ENCODE data around the gene GALNT13. TPM values are rescaled to one million over a fixed set of nuclear protein-coding genes. Genes with fewer than 3 reads are reported as not detected.
A peak's percentile ranks its signal among the peaks of the same experiment; 100 is the strongest.

The GALNT13 gene
- polyA plus RNA-seq, 2 of the 4 experiments (the other 2 are of a cell fraction): 12.1 to 15.6 TPM

DNA sequence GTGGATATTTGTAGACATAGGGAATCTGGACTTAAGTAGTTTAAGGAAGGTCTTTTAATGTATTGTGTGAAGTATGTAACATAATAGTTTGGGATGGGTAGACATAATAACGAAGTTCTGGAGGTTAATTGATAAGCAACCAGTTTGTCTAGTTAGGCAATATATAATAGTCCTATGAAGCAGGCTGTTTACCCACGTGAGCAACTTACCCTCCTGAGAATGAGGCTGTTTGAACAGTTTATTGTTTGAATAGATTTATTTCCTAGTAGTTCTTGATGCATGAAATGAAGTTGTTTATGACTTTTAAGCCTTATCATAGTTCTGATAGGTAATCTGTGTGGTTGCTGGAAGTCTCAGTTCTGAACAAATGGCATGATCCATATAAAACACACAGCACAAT lies 361.5 kb downstream of the GALNT13 start:
- CTCF ChIA-PET: no interaction called here
- no peak for ATAC-seq
- Histone ChIP-seq H3K27ac (no peak overlapping the region), H3K4me3 (no peak overlapping the region), H3K9me3 (no peaks in the 10 kb centered on the region), H3K4me1 (no peaks in the 10 kb centered on the region), H3K4me2 (no peak overlapping the region)
- no peak for TF ChIP-seq ZSCAN20 (CRISPR knock-in tag; IDR thresholded peaks at IDR 0.05)
- TF ChIP-seq RNF2 (IDR thresholded peaks at IDR 0.05; ENCODE audit: borderline replicate concordance, low read depth): no peak
- DNase-seq (ENCODE audit: low read depth in 1 of 2, low spot score in 1 of 2): no peak
- peak; percentile 76 for FAIRE-seq
- POLR2A ChIA-PET: no interaction called here
- 49% methylated on average over 2 of the region's 2 CpGs for WGBS (ENCODE audit: missing lambda C conversion rate)

DNA sequence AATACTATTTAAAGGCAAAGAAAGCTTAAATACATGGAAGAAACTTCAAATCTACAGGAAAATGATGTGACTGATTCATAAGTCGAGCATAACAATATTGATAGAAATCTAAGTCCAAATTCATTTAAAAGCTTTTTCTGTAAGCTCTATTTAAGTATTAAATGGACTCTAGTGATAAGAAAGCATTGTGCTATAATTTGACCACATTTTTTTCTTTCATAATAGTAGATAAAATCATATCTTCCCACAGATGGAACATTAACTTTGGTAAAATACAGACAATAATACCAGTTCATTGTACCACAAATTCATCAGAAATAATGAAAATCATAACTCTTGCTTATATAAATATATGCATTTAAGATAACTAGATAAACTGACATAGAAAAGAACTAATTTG lies 366.5 kb downstream of the GALNT13 start:
- TF ChIP-seq ZFP36 (IDR thresholded peaks at IDR 0.05; ENCODE audit: borderline replicate concordance, partially characterized antibody) (no peak), MYC (IDR thresholded peaks at IDR 0.05; ENCODE audit: borderline replicate concordance, low read length) (no peak), FOSL2 (IDR thresholded peaks at IDR 0.05) (no peak), FOSL2 (CRISPR knock-in tag; IDR thresholded peaks at IDR 0.05) (no peak), FOXS1 (CRISPR knock-in tag; IDR thresholded peaks at IDR 0.05) (no peak), ZSCAN20 (CRISPR knock-in tag; IDR thresholded peaks at IDR 0.05) (no peak), RAD21 (conservative IDR thresholded peaks at IDR 0.05 in 1 of 2, IDR thresholded peaks at IDR 0.05 in 1 of 2) (no peak), HOXA7 (CRISPR knock-in tag; IDR thresholded peaks at IDR 0.05) (no peak), CBX8 (IDR thresholded peaks at IDR 0.05) (no peak), NPAS2 (CRISPR knock-in tag; IDR thresholded peaks at IDR 0.05; ENCODE audit: borderline replicate concordance) (no peak), JUNB (IDR thresholded peaks at IDR 0.05) (no peak)
- TF ChIP-seq, protein P1, sequence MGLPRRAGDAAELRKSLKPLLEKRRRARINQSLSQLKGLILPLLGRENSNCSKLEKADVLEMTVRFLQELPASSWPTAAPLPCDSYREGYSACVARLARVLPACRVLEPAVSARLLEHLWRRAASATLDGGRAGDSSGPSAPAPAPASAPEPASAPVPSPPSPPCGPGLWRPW (IDR thresholded peaks at IDR 0.05): no peak
- TF ChIP-seq, protein P2, sequence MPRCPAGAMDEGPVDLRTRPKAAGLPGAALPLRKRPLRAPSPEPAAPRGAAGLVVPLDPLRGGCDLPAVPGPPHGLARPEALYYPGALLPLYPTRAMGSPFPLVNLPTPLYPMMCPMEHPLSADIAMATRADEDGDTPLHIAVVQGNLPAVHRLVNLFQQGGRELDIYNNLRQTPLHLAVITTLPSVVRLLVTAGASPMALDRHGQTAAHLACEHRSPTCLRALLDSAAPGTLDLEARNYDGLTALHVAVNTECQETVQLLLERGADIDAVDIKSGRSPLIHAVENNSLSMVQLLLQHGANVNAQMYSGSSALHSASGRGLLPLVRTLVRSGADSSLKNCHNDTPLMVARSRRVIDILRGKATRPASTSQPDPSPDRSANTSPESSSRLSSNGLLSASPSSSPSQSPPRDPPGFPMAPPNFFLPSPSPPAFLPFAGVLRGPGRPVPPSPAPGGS (IDR thresholded peaks at IDR 0.05): no peak
- FAIRE-seq: no peak
- ATAC-seq: no peak
- H3K4me1 ChIP-seq: no peaks in the 10 kb centered on the region
- H3K9me3 ChIP-seq: no peaks in the 10 kb centered on the region
- WGBS (ENCODE audit: missing lambda C conversion rate): 79% methylated on average over 1 of the region's 1 CpG
- H3K4me2 ChIP-seq: no peak overlapping the region
- no peak for DNase-seq (ENCODE audit: low read depth in 1 of 2, low spot score in 1 of 2)
- H3K4me3 ChIP-seq: no peak overlapping the region
- H3K27ac ChIP-seq: no peak overlapping the region
- POLR2A ChIA-PET: no interaction called here
- CTCF ChIA-PET: no interaction called here

DNA sequence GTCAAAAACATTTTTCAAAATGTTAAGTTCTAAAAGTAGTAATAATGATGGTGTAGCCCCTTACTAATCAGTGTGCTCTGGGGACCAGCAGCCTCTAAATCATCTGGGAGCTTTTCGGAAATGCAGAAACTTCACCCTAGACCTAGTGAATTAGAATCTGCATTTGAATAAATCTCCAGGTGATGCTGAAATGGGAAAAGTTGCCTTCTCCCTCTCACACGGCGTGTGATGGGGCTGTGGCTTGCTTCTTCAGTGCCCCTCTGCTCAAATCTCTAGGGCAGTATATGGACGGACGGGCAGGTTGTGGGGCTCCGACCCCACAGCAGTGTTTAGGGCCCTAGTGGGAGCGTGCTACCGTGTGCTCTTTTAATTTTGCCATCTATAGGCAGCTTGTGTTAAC lies 368.6 kb downstream of the GALNT13 start:
- ChIA-PET CTCF (interaction anchor here (0.6 kb wide), 1 partner anchor 147 kb away, joined by 3 read pairs; no protein-coding TSS in a partner anchor), POLR2A (no interaction called here)
- no peak overlapping the region for H3K4me3 ChIP-seq
- FAIRE-seq: no peak
- 96% methylated on average over 8 of the region's 8 CpGs for WGBS (ENCODE audit: missing lambda C conversion rate)
- no peak for DNase-seq (ENCODE audit: low read depth in 1 of 2, low spot score in 1 of 2)
- no peak for TF ChIP-seq CHD2 (IDR thresholded peaks at IDR 0.05; ENCODE audit: low read length, partially characterized antibody)
- TF ChIP-seq GATA3 (IDR thresholded peaks at IDR 0.05; ENCODE audit: borderline replicate concordance): no peak
- no peak for TF ChIP-seq TP53 (CRISPR knock-in tag; IDR thresholded peaks at IDR 0.05)
- TF ChIP-seq ZFP36 (IDR thresholded peaks at IDR 0.05; ENCODE audit: borderline replicate concordance, partially characterized antibody): no peak
- no peak for TF ChIP-seq KDM5A (IDR thresholded peaks at IDR 0.05)
- TF ChIP-seq, protein P3, sequence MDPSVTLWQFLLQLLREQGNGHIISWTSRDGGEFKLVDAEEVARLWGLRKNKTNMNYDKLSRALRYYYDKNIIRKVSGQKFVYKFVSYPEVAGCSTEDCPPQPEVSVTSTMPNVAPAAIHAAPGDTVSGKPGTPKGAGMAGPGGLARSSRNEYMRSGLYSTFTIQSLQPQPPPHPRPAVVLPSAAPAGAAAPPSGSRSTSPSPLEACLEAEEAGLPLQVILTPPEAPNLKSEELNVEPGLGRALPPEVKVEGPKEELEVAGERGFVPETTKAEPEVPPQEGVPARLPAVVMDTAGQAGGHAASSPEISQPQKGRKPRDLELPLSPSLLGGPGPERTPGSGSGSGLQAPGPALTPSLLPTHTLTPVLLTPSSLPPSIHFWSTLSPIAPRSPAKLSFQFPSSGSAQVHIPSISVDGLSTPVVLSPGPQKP (IDR thresholded peaks at IDR 0.05; ENCODE audit: low read depth, low read length): no peak
- no peak for TF ChIP-seq PHF8 (IDR thresholded peaks at IDR 0.05; ENCODE audit: borderline replicate concordance, low read depth)
- TF ChIP-seq, protein P4, sequence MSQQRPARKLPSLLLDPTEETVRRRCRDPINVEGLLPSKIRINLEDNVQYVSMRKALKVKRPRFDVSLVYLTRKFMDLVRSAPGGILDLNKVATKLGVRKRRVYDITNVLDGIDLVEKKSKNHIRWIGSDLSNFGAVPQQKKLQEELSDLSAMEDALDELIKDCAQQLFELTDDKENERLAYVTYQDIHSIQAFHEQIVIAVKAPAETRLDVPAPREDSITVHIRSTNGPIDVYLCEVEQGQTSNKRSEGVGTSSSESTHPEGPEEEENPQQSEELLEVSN (IDR thresholded peaks at IDR 0.05; ENCODE audit: borderline replicate concordance, low read depth): no peak
- no peak for TF ChIP-seq CBX8 (IDR thresholded peaks at IDR 0.05)
- no peak for TF ChIP-seq TFCP2L1 (CRISPR knock-in tag; IDR thresholded peaks at IDR 0.05)
- no peak for TF ChIP-seq SMC3 (IDR thresholded peaks at IDR 0.05)
- TF ChIP-seq MAZ (IDR thresholded peaks at IDR 0.05; ENCODE audit: borderline replicate concordance, low read depth, low read length): no peak
- no peaks in the 10 kb centered on the region for H3K9me3 ChIP-seq
- no peak overlapping the region for H3K27ac ChIP-seq
- ATAC-seq: no peak
- no peaks in the 10 kb centered on the region for H3K4me1 ChIP-seq
- no peak overlapping the region for H3K4me2 ChIP-seq
